ENCODE measurements around the gene IGSF3.

DNA sequence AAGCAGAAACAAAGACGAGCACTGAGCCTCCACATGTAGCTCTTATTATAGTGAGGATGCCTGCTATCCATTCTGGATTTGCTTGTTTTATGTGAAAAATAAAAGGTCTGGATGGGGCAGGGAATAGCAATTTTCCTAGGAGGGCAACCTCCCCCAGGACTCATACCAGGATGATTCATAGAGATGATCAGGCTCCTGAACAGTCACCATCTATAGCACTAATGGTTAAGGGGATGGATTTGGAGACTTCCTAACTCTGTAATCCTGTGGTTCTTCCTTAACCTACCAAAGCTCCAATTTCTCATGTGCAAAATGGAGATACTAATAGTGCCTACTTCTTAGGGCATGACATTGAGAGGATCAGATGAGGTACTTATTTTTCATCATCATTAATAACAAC is 62.2 kb downstream of the IGSF3 start:
- TF ChIP-seq, protein P1, sequence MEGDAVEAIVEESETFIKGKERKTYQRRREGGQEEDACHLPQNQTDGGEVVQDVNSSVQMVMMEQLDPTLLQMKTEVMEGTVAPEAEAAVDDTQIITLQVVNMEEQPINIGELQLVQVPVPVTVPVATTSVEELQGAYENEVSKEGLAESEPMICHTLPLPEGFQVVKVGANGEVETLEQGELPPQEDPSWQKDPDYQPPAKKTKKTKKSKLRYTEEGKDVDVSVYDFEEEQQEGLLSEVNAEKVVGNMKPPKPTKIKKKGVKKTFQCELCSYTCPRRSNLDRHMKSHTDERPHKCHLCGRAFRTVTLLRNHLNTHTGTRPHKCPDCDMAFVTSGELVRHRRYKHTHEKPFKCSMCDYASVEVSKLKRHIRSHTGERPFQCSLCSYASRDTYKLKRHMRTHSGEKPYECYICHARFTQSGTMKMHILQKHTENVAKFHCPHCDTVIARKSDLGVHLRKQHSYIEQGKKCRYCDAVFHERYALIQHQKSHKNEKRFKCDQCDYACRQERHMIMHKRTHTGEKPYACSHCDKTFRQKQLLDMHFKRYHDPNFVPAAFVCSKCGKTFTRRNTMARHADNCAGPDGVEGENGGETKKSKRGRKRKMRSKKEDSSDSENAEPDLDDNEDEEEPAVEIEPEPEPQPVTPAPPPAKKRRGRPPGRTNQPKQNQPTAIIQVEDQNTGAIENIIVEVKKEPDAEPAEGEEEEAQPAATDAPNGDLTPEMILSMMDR (IDR thresholded peaks at IDR 0.05 in 4 of 5, conservative IDR thresholded peaks at IDR 0.05 in 1 of 5) = no peak
- no peak for TF ChIP-seq POLR2A (IDR thresholded peaks at IDR 0.05)

Data from gastrocnemius medialis (tissue), 4 donors.